Testis (tissue), 3 donors: Measurements from ENCODE around the gene RNU6-8. TPM values are rescaled to one million over a fixed set of nuclear protein-coding genes. Genes with fewer than 3 reads are reported as not detected.

ENCODE experiments used
- DNase-seq: peaks from one replicate; pipeline ENCODE4 v3.0.0-alpha.2; 2019
- H3K27ac ChIP-seq, 2 donors: fragments of 200-600 bp; sonication (generic); one replicate each; pipeline ENCODE4 v1.5.1; 2019
- H3K27me3 ChIP-seq: fragments of 200-600 bp; sonication (generic); one replicate; pipeline ENCODE4 v1.5.1; 2019
- H3K36me3 ChIP-seq: fragments of 200-600 bp; sonication (generic); one replicate; pipeline ENCODE4 v1.5.1; 2017; ENCODE audit warnings: low read depth; ENCODE audit errors: missing control alignments
- H3K4me1 ChIP-seq: fragments of 200-600 bp; sonication (generic); one replicate; pipeline ENCODE4 v1.5.1; 2019
- H3K4me3 ChIP-seq, 2 donors: fragments of 200-600 bp; sonication (generic); one replicate each; pipeline ENCODE4 v1.5.1; 2017 to 2019
- H3K9me3 ChIP-seq: fragments of 200-600 bp; sonication (generic); one replicate; pipeline ENCODE4 v1.5.1; 2017
- CTCF ChIP-seq, 3 experiments: fragments of 450-650 bp in 2 of 3; fragments of 200-600 bp in 1 of 3; sonication (generic) in 1 of 3; IDR thresholded peaks; one replicate each; pipeline ENCODE4 v1.5.1; 2016 to 2019; ENCODE audit warnings: antibody characterized with exemption in 3 of 3, mild to moderate bottlenecking in 2 of 3, moderate library complexity in 1 of 3
- POLR2A ChIP-seq: fragments of 450-650 bp; IDR thresholded peaks from one replicate; pipeline ENCODE4 v1.6.1; 2017; ENCODE audit warnings: antibody characterized with exemption, mild to moderate bottlenecking, moderate library complexity
- WGBS, 2 donors: methylation state at CpG; one replicate each; pipeline ENCODE4 v1.1.5; 2018; 5-methylcytosine and 5-hydroxymethylcytosine counted together
- intact Hi-C: fragments of 100-400 bp; cut with DNase I; formaldehyde crosslinking; loops from one replicate; pipeline ENCODE4 v1.15.1; 2023; ENCODE audit warnings: low total_unique reads
- polyA plus RNA-seq: library from polyadenylated mRNA; stranded (reverse); fragments of 350-450 nt; fragmentation: Illumina TruSeq; extraction: RNeasy Lipid Tissue Mini Kit (QIAGEN cat#74804); gene quantifications from one replicate; pipeline ENCODE4 v1.2.3, GENCODE V29; 2014; ENCODE audit warnings: low read depth, low replicate concordance; ENCODE audit not compliant: insufficient read depth
- total RNA-seq, 2 donors: library from RNA; depleted of rRNA; stranded (reverse); fragments of >200 nt; gene quantifications; one replicate each; pipeline ENCODE4 v1.2.3, GENCODE V29; 2016

The RNU6-8 gene
- total and polyA plus RNA-seq, 3 donors from 2014 or later = not detected

GRCh38 chr14:32192712-32193373, 10.2 kb downstream of the RNU6-8 start:
- TF ChIP-seq POLR2A (no peak), CTCF (IDR thresholded peaks at IDR 0.05) (no peak)
- intact Hi-C loops = no loop called here
- Histone ChIP-seq H3K27me3 (no peaks in the 10 kb centered on the region), H3K4me1 (no peaks in the 10 kb centered on the region), H3K9me3 (no peaks in the 10 kb centered on the region), H3K36me3 (no peaks in the 10 kb centered on the region), H3K4me3 (no peak overlapping the region), H3K27ac (no peak overlapping the region)
- WGBS, 2 donors = 77 to 82% methylated on average over 2 of the region's 2 CpGs
- no peak for DNase-seq

GRCh38 chr14:32190673-32191072, 12.4 kb downstream of the RNU6-8 start:
- intact Hi-C loops = no loop called here
- Histone ChIP-seq H3K36me3 (no peaks in the 10 kb centered on the region), H3K4me1 (no peaks in the 10 kb centered on the region), H3K27ac (no peak overlapping the region), H3K9me3 (no peaks in the 10 kb centered on the region), H3K27me3 (no peaks in the 10 kb centered on the region), H3K4me3 (no peak overlapping the region)
- 63 to 80% methylated on average over 3 of the region's 3 CpGs for WGBS, 2 donors
- DNase-seq = no peak
- TF ChIP-seq POLR2A (no peak), CTCF (IDR thresholded peaks at IDR 0.05) (no peak)

- no peaks in the 10 kb centered on the region for H3K27me3 ChIP-seq
- no peaks in the 10 kb centered on the region for H3K36me3 ChIP-seq
- 72 to 81% methylated on average over 1 of the region's 1 CpG for WGBS, 2 donors
- H3K4me1 ChIP-seq = no peaks in the 10 kb centered on the region
- intact Hi-C loops = no loop called here
- H3K4me3 ChIP-seq = no peak overlapping the region
- TF ChIP-seq CTCF (IDR thresholded peaks at IDR 0.05) (no peak), POLR2A (no peak)
- H3K9me3 ChIP-seq = no peaks in the 10 kb centered on the region
- H3K27ac ChIP-seq = no peak overlapping the region
- DNase-seq = no peak
Observed at GRCh38 chr14:32189811-32190210, 13.3 kb downstream of the RNU6-8 start.

GRCh38 chr14:32186248-32186647, 16.8 kb downstream of the RNU6-8 start:
- Histone ChIP-seq H3K4me1 (no peaks in the 10 kb centered on the region), H3K36me3 (no peaks in the 10 kb centered on the region), H3K4me3 (no peak overlapping the region), H3K27ac (no peak overlapping the region), H3K27me3 (no peaks in the 10 kb centered on the region), H3K9me3 (no peaks in the 10 kb centered on the region)
- TF ChIP-seq POLR2A = no peak
- TF ChIP-seq CTCF (IDR thresholded peaks at IDR 0.05) = no peak
- DNase-seq = no peak
- intact Hi-C loops = no loop called here

DNA sequence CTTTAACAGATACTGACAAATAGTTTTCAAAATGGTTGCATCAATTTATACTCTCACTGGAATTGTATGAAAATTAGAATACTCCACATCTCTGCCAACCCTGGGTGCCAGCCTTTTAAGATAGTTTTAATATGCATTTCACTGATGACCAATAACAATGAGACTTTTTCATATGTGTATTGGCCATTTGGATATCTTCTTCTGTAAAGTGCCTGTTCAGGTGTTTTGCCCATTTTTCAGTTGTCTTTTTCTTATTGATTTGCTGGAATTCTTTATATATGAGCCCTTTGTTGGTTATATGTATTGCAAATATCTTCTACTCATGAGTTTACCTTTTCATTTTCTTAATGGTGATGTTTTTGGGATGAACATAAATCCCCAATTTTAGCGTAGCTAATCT, 18.0 kb downstream of the RNU6-8 start:
- TF ChIP-seq CTCF (IDR thresholded peaks at IDR 0.05) (no peak), POLR2A (no peak)
- H3K27ac ChIP-seq = no peak overlapping the region
- no peaks in the 10 kb centered on the region for H3K36me3 ChIP-seq
- intact Hi-C loops = no loop called here
- H3K4me1 ChIP-seq = no peaks in the 10 kb centered on the region
- 88 to 100% methylated on average over 1 of the region's 1 CpG for WGBS, 2 donors
- DNase-seq = no peak
- H3K9me3 ChIP-seq = no peaks in the 10 kb centered on the region
- H3K27me3 ChIP-seq = no peaks in the 10 kb centered on the region
- H3K4me3 ChIP-seq = no peak overlapping the region
